SHP77 treated with DMSO at 0.1 percent for 48 hours (cell line): Measurements from ENCODE around the gene SLC22A12.

Experiments
- DNase-seq: peaks from one replicate; lab custom pipeline; 2025; lab: John Stamatoyannopoulos, UW

Gene SLC22A12

DNA sequence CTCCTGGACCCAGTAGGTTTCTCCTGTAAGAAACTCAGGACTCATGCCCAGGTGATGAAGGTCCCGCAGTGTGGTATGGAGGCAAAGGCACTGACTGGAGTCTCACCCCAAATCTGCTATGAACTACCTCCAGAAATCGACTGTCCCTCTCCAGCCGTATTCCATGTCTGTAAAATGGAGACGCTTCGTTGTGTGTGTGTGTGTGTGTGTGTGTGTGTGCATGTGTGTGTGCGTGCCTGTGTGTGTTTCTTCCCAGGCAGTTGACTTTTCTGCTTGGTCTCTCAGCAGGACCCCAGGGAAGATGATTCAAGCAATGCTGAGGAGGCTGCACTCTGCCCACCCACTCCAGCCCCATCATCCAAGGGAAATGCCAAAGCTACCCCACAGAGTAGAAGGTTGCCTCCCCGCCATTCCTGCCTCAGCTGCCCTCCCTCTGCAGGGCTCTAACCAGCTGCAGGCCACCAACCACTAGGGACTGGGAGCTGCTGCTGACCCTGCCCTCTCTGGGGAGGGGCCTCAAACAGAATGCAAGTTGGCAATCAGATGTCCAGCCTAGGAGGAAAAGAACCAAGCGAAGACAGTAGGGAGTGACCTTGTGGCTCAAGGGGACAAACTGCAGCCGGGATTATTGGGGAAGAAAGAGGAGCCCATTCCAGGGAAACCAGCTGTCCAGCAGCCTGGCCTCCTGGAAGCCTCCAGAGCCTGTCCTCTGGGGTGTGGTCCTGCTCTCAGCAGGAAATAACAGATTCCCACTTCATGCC, 56.2 kb downstream of the SLC22A12 start:
- DNase-seq = no peak

DNA sequence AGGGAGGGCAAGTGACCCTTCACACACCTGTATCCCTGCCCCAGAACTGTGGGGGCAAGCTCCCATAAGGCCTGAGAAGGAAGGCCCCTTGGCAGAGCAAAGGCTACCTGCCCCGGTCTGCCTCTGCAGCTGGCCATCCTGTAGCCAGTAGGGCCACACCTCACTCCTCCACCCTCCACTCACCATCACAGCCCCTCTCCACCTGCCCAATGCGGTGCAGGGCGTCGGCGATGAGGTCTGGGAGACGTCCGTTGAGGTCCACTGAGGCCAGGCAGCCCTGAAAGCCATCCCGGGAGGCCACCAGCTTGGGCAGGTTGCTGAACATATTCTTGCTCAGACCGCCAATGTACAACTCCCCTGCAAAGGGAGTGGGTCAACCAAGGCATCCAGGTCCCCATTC, 57.5 kb downstream of the SLC22A12 start:
- DNase-seq = no peak

DNA sequence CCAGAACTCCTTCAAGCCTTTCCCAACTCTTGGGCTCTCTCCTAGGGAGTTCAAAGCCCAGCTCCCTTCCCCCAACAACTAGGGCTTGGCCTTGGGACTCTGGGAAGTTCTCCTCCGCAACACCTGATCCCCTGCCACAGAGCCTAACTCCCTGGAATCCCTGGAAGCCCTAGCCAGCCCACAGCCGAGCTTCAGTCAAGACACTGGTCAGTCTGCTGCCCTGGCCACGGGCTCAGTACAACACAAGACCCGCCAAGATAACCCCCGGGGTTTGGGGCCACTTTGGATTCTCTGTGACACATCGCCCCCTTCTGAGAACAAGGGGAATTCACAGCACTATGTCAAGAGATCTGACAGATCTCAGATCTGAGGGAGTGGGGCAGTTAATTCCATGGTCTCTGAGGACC, 58.3 kb downstream of the SLC22A12 start:
- no peak for DNase-seq

DNA sequence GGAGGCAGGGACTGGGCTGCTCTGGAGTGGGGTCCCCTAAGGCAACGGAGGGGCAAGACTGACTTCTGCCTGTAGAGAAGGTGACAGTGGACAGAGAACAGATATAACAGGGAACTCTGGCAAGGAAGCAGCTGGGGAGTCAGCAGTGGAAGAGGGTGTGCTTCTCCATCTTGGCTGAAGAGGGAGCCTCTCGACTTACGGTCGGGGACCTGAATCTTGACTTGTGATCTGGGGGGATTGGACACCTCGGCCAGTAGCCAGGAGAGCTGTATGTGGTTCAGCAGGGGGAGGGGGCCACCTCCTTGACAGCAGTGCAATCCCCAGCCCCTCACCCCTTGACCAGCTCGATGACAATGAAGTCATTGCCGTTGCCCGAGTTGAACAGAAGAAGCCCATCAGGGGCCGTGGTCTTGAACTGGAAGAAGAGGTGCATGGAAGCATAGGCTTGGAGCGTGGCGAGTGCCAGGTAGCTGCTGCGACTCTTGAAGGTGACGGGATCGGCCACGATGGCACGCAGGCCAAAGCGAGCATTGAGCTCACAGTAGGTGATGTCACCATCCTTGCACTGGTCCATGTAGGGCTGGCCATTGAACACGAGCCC, 60.0 kb downstream of the SLC22A12 start:
- no peak for DNase-seq
